Suppressor macrophage (primary cell): ENCODE measurements around the gene IGSF9.
A peak's percentile ranks its signal among the peaks of the same experiment; 100 is the strongest.

Experiments used
- DNase-seq, 4 experiments: peaks; one replicate each; pipeline ENCODE4 v3.0.0-alpha.2; 2020 to 2022

IGSF9 gene

DNA sequence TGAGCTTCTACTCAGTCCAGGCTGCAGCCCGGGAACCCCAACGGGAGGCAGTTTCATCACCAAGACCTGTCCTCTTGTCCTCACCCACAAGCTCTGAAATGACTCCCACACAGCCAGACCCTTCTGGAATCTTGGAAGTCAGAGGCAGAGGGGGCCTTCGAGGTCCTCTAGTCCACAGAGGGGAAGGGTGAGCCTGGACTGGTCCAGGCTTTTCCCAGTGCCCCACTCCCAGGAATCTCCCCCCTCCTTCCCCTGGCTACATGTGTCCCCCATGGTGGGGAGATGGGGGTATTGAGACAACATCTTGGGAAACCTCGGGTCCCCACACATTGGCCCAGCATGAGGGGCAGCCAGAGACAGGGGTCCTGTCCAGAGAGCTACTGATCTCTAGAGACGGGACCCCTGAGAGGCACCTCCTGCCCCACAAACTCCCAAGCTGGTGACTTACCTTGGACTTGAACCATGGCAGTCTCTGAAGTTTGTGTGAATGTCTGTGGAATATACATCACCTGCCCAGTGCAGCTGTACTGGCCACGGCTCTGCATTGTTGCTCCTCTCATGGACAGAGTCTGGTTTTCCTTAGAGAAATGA lies 28.0 kb upstream of the IGSF9 start:
- no peak for DNase-seq

DNA sequence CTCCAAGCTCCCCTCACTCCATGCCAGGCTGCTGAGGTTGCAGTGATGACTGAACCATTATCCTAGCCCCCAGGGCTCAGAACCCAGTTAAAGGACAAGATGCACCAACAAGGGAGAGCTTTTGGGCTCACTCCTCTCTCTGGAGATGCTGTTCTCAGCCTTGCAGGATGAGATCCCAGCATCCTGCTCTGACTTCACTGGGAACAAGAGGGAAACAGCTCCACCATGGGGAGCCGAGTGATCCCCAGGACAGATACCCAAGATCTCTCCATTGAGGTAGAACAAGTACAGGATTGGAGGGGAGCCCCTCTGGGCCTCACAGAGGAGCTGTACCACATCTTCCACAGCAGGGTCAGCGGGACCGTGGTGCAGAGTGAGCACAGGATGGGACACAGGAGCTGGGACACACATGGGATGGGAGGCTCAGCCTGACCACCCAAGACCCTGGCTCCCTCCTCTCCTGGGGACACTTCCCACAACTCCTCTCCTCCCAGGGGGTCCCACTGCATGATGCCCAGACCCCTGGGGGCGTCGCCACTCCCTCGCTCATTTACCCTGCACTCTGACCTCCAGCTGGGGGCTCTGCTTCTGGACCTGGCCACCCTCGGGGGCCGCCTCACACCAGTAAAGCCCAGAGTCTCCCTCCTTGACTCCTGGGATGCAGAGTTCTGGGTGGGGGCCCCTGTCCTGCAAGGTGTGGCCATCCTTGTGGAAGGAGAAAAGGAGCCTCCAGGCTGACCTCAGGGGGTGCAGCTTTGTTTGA lies 27.2 kb upstream of the IGSF9 start:
- no peak for DNase-seq

DNA sequence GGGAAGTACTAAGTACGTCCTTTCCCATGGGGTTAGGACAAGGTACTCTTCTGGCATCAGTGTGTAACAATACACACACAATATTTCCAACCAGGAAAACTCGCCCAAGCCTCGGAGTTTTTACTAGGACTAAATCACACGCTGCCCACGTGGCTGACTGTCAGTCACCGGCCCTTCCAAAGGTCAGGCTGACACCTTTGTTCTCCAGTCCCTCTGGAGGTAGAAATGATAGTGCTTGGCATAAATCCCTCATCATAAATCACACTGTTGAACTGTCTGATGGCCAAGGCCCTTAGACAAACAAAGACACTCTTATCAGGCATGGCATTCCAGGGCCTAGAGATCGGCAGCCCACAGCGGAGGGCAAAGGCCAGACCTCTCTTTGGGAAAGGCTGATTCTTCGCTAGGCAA lies 25.5 kb upstream of the IGSF9 start:
- DNase-seq = no peak

DNA sequence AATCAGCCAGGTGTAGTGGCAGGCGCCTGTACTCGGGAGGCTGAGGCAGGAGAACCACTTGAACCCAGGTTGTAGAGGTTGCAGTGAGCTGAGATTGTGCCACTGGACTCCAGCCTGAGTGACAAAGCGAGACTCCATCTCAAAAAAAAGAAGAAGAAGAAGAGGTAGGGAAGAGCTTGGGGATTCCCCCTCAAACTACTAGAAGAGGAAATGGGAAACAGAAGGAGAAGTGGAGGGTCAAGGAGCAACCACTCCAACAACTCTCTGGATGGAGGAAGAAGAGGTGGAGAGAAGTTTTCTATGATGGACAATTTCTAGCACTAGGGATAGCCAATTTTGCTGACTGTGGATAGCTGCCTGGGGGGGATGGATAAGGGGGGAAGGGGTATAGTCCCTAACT lies 23.5 kb upstream of the IGSF9 start:
- DNase-seq = peak in 2 of 4 experiments; percentile 15 to 65

DNA sequence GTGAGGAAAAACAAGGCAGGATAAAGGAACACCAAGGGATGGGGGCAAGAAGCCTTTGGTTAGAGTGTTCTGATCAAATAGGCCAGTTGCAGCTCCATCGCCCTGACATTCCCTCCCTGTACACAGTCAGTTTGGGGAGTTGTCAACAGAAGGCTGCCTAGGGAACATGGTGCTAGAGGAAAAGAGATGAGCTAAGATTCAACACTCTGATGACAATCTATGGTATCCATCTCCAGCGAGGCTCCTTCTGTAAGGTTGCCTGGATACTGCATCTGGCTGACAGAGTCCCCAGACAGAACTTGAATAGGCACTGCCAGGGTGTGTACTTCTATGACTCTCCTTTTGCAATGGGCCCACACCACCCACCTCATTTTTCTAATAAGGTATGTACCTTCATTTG lies 19.9 kb upstream of the IGSF9 start:
- no peak for DNase-seq

DNA sequence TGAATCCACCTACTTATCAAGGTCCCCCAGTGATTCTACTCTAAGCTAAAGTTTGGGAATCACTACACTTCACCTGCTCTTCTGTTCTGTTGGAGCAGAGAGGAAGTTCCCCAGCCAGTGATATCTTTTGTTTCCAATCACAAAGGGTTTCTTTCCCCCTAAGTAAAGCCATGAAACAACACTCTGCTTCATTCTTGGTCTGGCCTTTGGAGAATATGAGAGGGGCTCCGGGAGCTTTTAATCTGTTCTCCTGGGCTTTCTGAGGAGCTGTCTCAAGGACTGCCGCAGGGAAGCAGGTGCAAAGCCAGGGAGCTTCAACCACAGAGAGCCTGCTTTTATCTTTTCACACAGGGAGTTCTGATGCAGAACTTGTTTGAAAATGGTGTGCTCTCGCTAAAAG lies 18.7 kb upstream of the IGSF9 start:
- DNase-seq = no peak

DNA sequence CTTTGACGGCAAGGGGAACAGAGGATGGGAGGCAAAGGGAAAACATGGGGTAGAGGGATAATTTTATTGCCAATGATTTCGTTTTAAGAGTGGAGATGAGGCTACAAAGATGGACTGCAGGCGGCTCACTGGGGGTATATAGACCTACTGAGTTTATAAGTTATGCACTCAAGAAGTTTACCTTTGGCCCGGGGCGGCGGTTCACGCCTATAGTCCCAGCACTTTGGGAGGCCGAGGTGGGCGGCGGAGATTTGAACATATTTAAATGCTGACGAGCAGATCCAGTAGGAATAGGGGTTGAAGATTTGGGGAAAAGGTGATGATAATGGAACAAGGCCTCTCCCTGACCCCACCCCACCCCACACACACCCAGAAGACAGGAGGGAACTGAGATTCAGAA lies 16.8 kb upstream of the IGSF9 start:
- DNase-seq = no peak

DNA sequence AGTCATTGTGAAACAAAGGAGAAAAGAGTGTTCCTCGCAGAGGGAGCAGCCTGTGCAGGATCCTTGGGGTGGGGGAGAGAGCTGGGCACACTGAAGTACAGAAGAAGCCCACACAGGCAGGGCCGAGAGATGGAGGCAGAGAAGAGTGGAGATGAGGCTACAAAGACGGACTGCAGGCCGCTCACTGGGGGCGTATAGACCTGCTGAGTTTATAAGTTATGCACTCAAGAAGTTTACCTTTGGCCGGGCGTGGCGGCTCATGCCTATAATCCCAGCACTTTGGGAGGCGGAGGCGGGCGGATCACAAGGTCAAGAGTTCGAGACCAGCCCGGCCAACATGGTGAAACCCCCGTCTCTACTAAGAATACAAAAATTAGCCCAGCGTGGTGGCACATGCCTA lies 16.2 kb upstream of the IGSF9 start:
- no peak for DNase-seq

DNA sequence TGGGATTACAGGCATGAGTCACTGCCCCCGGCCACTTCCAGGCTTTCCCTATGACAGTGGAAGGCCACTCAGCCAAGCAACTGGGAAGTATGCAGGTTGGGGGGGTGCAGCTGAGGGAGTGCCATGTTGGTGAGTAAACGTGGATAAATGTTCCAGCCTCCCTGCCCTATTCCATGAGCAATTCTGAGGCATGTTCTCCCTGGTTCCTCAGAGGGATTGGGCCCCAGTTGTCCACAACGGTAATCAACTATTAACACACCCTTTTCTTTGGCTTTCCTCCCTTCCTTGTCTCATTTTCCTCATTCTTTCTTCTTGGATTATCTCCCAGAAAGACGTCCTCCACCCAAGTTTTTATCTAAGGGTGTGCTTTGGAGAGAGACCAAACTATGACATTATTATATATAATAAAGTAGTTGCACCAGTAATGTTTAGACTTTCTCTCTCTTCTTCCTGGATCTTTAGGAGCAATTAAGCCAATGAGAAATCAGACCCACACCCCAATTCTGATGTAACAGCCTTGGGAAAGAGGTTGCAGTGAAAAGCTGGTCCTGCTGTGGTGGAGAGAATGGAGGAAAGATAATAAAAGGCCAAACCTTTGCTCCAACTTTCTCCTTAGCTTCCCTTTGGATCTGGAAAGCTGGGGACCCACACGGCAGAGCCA lies 15.4 kb upstream of the IGSF9 start:
- no peak for DNase-seq

DNA sequence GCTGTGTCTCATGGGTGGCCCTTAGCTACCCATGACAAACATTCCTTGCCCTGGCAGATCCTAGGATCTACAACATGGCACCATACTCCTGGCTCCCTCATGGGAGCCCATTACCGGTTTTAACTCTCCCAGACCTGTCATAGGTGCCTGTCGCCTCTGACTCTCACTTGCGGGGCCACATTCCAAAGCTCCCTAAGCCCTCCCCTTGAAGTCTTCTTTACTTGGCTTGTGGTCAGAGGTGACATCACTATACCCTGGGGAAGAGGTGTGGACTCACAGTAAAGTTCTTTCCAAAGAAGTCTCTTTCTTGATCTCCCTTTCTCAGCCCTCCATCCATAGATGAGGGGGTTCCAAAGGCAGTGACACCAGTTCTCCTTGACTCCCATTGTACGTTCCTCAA lies 14.0 kb upstream of the IGSF9 start:
- DNase-seq = no peak

DNA sequence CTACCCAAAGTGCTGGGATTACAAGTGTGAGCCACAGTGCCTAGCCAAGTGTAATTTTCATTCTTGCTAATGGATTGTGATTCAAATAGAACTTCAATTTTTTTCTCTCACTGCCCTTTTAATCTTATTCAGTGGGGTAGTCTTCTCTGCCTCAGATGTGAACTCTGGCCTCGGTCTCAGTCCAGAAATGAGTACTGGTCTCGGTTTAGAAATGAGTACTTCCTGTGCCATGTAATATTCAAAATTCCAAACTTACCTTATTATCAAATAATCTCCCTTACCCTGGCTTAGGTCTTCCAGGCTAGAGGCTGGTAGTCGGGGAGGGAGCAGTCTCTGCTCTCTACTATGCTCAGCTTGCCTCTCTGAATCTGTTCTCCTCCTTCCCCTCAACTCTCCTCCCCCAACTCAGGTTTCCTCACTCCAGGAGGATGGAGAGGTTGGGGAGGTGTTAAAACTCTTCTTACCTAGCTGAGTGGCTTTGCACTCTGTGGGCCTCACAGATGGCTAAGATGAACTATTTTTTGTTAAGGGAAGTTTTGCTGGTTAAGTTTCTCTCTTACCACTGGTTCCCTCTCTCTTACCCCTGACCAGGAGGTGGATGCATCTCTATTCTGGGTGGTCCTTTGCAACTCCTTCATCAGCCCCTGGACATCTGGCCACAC lies 13.4 kb upstream of the IGSF9 start:
- DNase-seq = no peak

DNA sequence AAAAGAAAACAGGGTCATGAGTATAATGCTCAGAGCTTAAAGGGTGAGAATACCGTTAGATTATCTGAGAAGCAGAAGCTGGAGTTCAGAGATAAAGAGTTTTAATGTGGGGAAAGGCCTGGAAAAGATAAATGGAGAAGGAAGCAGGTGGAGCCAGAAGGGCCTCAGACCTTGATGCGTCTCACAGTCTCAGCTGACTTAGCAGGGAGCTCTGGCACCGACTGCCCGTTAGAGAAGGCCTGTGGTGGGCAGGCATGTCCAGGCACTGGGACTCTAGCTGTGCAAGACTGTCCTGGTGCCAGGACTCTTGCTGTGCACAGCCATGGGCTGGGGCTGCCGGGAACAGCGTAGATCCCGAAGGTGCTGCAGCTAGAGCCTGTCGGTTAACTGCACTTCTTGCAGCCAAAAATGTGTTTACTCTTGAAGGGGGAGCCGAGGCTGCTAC lies 12.4 kb upstream of the IGSF9 start:
- DNase-seq = no peak

DNA sequence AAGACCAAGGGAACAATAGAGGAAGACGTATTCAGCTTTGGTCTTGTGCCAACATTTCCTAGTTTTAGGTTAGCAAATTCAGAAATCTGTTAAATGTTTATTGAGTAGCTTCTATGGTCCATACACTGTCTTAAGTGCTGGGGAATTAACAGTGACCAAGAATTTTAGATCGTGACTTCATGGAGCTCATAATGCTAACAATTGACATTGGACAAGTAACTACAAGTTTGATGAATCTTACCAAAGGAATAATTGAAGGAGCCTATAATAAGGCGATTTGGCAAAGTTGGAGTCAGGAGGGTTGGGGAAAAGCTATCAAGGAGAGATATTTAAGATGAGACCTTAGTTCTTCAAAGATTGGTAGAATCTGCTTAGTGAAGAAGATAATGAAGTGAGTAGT lies 10.0 kb upstream of the IGSF9 start:
- DNase-seq = peak in 1 of 4 experiments; percentile 39

DNA sequence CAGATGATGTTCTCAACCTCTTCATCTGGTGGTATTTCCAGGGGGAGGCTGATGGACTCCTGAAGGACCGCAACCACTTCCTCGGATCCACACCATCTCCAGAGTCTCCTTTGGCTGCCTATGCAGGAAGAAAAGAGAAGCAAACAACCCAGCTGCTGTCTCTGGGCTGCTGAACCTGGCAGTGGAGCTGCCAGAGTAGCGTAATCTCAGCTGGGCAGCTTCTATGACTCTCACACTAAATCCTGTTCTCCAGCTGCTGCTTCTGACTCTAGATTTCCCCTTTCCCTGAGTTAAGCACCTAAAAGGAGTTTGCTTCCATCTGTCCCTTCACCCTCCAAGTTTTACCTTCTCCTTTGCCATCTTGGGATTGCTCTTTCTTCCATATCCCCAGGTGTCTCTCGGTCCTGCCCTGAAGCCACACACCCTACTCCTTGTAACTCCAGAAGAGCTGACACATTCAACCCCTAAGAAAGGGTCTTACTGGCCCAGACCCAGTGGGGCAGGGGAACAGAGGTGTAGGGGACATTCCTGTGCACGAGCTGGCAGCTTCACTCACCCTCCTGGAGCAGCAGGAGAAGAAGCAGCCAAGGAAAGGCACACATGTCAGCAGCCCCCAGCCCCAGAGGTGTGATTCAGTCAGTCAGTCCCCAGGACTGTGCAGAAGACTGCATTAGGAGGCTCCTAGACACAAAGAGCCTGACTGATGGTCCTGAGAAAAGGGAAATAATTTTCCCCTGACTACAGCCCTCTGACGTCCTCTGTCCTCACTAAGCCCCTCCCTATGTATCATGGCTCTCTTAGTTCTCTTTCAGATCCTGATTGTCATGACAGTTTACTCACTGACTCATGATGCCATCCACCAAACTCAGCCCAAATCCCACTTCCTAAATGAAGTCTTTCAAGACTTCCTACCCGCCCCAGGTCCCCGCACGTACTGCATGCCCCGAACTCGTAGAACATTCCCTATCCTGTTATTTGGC lies 8.4 kb upstream of the IGSF9 start, which contains the start of gene SLAMF9:
Gene SLAMF9 (minus strand): TSS at position 702 of the 980 bp plus-strand sequence. CDS start 100 bp downstream, at position 602.
- peak; percentile 75 to 92 (median 85) for DNase-seq

DNA sequence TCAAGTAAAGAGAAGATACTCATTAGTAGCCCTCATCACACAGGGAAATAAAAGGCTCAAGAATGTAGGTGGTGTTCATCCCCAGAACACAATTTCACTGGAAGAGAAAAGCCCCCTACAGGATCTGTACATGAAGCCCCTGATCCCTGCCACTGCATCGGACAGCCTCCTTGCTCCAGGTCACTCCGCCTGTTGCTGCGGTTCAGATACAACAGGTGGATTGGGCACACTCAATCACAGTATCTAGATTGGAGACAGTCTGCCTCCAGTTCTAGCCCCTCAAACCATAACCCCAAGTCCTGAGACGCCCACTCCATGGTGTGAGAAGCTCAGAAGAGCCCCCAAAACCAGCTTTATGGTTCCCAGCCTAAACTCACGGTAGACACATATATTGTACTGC lies 7.5 kb upstream of the IGSF9 start:
- DNase-seq = peak in 1 of 4 experiments; percentile 0

DNA sequence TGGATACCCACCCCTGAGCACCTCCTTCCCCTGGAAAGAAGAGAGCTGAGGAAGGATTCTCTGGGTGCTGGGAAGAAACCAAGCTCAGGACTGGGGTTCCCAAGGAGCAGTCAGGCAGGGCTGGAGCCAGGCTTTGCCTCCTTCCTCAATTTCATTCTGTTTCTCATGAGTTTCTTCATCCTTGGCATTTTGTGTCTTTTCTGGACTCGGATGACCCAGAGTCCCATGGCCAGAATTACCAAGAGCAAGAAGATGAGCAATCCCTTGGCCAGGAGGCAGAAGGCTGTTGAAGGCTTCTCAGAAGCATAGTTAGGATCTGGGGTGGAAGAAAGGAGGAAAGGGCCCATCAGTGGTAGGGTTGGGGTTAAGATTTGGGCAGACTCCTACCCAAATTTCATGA lies 6.1 kb upstream of the IGSF9 start:
- DNase-seq = peak; percentile 77 to 91 (median 85)

DNA sequence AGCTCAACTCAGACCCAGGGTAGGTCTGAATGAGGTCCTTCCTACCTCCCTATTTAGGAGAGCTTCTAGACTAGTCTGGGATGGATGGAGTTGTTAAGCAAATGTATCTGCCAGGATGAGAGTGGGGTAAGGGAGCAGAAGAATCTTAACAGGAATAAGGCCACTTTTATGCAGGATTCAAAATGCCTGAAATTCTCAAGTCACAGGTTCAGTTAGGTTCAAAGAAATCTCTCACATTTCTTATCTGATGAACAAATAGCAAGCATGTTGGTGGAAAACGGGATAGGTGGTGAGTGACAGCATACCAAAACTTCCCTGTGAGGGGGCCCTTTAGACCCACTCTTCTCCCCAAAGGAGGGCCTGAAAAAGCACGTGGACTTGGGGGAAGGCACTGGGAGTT lies 5.6 kb upstream of the IGSF9 start:
- no peak for DNase-seq

DNA sequence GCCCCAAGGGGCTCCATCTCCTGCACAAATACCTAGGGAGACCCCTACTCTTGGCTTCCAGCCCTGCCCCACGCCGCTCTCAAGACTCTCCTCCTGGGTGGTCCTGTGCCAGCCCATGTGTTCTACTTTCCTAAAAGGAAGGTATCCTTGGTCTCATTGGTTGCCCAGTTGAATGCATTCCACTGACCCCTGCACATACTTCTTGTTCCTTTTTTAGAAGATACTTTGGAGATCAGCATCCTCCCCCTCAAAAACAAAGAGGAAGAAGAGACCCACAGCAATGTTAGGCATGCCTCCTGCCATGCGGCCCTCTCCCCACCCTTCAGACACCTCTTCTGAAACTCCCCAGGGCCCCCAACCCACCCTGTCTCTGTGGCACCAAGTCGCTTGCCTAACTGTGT lies 4.6 kb upstream of the IGSF9 start:
- peak; percentile 54 to 77 (median 72) for DNase-seq

DNA sequence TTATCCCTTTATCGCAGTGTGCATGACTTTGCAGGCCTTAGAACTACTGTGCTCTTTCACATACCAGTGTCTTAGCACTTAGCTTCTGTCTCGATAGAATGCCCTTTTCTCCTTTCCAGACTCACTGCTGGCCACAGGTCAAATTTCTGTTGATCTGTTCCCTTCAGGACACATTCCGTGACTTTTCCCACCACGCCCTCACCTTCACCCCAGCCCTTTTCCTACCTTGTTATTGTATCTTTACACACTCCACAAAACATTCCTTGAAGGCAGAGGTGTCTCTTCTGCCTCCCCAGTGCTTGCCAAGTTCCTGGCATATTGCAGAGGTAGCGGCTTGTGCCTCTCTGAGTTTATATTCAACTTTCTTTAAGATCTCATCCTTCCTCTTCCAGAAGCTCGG lies 3.7 kb upstream of the IGSF9 start:
- no peak for DNase-seq

DNA sequence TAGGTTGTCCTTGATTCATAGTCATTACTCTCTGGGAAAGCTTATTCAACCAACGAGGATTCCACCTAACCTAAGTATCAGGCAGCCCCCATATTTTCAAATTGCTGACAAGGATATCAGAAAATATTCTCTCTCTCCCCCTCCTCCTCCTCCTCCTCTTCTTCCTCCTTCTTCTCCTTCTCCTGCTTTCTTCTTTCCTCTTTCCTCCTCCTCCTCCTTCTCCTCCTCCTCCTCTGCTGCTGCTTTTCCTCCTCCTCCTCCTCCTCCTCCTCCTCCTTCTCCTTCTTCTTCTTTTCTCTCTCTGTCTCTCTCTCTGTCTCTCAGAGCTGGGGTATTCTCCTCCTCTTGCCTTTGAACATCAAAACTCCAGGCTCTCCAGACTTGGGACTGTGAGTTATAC lies 2.5 kb upstream of the IGSF9 start:
- DNase-seq = no peak

DNA sequence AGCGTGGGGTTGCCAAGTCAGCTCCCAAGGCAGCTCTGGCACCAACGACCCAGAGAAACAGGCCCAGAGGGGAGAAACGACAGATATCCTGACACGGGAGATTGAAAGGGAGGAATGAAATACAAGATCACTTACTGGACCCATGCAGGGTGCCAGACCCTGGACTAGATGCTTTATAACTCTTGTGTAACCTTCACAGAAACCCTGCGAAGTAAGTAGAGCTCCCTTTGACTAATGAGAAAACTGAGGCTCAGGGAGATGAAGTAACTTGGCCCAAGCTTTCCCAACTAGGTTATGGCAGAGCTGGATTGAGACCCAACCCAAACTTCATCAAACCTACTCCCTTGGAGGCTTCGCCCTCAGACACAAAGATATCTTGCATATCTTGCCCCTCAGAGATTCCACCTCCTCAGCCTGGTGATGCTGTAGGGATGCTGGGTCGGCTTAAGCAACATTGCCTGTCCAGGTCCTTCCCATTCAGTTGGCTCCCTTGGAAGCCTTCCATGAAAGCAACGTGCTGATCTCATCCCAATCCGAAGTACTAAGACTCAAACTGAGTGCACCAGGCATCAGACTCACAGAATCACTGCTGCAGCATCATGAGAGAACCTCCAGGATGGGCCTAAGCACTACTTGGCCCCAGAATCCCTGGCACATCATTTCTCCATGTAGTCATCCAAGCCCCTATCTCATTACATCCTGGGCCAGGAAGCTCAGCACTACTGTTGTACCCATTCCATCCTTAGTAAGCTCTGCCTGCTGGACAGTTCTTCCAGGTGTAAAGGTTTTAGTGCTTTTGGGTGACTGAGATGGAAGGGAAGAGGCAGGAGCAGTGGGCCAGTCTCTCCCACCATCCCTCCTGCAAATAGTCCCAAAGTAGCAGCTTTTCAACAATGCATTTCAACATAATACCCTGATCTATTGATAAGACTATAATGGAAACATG lies 1.1 kb upstream of the IGSF9 start:
- no peak for DNase-seq
